Right lobe of liver (tissue), 6 donors: ENCODE measurements around the gene SCN3A. TPM values are rescaled to one million over a fixed set of nuclear protein-coding genes. Genes with fewer than 3 reads are reported as not detected.

Experiments used
- ATAC-seq, 4 donors: fragments of 200-7000 bp; cut with Tn5 transposase; one replicate each; pipeline ENCODE4 v1.9.1; 2020; ENCODE audit warnings: mild to moderate bottlenecking in 4 of 4, moderate library complexity in 4 of 4
- DNase-seq, 3 donors: peaks; one replicate each; pipeline ENCODE4 v3.0.0-alpha.2; 2020
- H3K27ac ChIP-seq, 3 donors: fragments of 200-600 bp; one replicate each; pipeline ENCODE4 v1.8.0; 2022
- H3K27me3 ChIP-seq, 2 donors: fragments of 200-600 bp; one replicate each; pipeline ENCODE4 v1.8.0; 2022
- H3K36me3 ChIP-seq, 4 donors: fragments of 200-600 bp; sonication (generic) in 1 of 4; one replicate each; pipeline versions ENCODE4 v1.5.1 to v1.8.0; 2017 to 2022; ENCODE audit warnings: control low read depth in 1 of 4
- H3K4me1 ChIP-seq, 4 donors: fragments of 200-600 bp; sonication (generic) in 1 of 4; one replicate each; pipeline versions ENCODE4 v1.5.1 to v1.8.0; 2017 to 2022; ENCODE audit warnings: control low read depth in 1 of 4
- H3K4me3 ChIP-seq, 3 donors: fragments of 200-600 bp; one replicate each; pipeline ENCODE4 v1.8.0; 2022
- H3K9me3 ChIP-seq, 4 donors: fragments of 200-600 bp; sonication (generic) in 1 of 4; one replicate each; pipeline versions ENCODE4 v1.5.1 to v1.8.0; 2017 to 2022; ENCODE audit warnings: control low read depth in 1 of 4
- POLR2A ChIP-seq: fragments of 450-650 bp; IDR thresholded peaks from one replicate; pipeline ENCODE4 v1.6.1; 2017; ENCODE audit warnings: antibody characterized with exemption, mild to moderate bottlenecking
- WGBS: methylation state at CpG from one replicate; pipeline ENCODE4 v1.1.6; 2018; ENCODE audit warnings: low coverage, low lambda C conversion rate; ENCODE audit not compliant: insufficient coverage; ENCODE audit errors: missing lambda C conversion rate; 5-methylcytosine and 5-hydroxymethylcytosine counted together
- intact Hi-C, 2 donors: fragments of 100-400 bp; cut with DNase I; formaldehyde crosslinking; loops; one replicate each; pipeline versions ENCODE4 v1.11.2 to v1.14.1; 2022
- total RNA-seq, 6 experiments: library from RNA; depleted of rRNA in 2 of 6; stranded (reverse); fragments of >200 nt in 2 of 6; fragmentation: NEBNext Ultra II Directional in 3 of 6; extraction: Animal tissue kit (Norgen Biotek cat#: 25700) in 3 of 6; gene quantifications; one replicate each; pipeline versions ENCODE4 v1.1.0 to v1.2.4, GENCODE V29; 2016 to 2023
- TF ChIP-seq, protein P1 (sequence below), 4 donors: fragments of 200-600 bp in 3 of 4; fragments of 450-650 bp in 1 of 4; IDR thresholded peaks; one replicate each; pipeline versions ENCODE4 v1.5.1 to v1.8.0; 2016 to 2022; ENCODE audit warnings: antibody characterized with exemption in 4 of 4, mild to moderate bottlenecking in 2 of 4
- donor health status: DM: no; HTN: yes; CAD: no.
- donor health status: DM: no; HTN: no; CAD: no.
- donor health status: DM: no; HTN: no; CAD: no.
- donor health status: DM: no; HTN: yes; CAD: no.
- donor health status: DM: no; HTN: yes; CAD: no.

Gene SCN3A
- total RNA-seq, 6 experiments from 2014 or later: 0.02 to 0.17 (median 0.06) TPM; not detected in 3

DNA sequence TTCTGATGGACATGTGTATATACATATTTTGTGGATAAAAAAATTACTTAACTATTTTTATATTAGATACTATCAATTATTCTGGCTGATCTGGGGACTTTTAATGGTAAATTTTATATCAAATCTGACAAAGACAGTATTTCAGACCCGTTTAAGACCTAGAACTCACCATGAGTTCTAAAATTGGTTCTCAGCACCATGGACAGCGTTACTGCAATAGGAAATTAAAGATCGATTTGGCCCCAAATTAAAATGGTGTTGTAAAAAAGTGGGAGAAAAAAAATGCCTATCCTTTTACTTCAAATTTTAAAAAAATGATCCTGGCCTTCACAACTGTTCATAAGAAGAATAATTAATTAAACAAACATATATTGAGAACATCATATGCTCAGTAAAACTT, 34.4 kb upstream of the SCN3A start:
- intact Hi-C loops: no loop called here
- ATAC-seq (peak in 2 of 4 donors; percentile 30 to 45), DNase-seq (no peak)
- Histone ChIP-seq H3K36me3 (no peaks in the 10 kb centered on the region), H3K27ac (no peak overlapping the region), H3K27me3 (no peaks in the 10 kb centered on the region), H3K9me3 (no peaks in the 10 kb centered on the region), H3K4me3 (no peak overlapping the region), H3K4me1 (no peaks in the 10 kb centered on the region)
- TF ChIP-seq POLR2A: no peak
- TF ChIP-seq, protein P1, sequence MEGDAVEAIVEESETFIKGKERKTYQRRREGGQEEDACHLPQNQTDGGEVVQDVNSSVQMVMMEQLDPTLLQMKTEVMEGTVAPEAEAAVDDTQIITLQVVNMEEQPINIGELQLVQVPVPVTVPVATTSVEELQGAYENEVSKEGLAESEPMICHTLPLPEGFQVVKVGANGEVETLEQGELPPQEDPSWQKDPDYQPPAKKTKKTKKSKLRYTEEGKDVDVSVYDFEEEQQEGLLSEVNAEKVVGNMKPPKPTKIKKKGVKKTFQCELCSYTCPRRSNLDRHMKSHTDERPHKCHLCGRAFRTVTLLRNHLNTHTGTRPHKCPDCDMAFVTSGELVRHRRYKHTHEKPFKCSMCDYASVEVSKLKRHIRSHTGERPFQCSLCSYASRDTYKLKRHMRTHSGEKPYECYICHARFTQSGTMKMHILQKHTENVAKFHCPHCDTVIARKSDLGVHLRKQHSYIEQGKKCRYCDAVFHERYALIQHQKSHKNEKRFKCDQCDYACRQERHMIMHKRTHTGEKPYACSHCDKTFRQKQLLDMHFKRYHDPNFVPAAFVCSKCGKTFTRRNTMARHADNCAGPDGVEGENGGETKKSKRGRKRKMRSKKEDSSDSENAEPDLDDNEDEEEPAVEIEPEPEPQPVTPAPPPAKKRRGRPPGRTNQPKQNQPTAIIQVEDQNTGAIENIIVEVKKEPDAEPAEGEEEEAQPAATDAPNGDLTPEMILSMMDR (IDR thresholded peaks at IDR 0.05): no peak
- 7% methylated on average over 3 of the region's 3 CpGs for WGBS

DNA sequence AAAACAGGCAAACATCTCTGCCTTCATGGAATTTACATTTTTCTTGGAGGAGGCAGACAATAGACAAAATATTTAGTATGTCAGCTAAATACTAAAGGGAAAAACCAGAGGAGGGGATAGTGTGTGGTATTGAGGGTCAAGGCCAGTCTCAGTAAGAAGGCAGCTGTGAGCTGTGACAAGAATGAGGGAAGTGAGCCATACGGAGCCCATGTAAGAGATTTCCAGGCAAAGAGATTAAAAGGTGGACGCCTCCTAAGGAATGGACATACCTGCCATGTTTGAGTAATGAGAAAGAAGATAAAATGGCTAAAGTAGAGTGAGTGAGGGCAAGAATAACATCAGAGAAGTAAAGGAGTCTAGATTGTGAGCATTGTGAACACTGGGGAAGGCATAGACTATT, 33.2 kb upstream of the SCN3A start:
- H3K27ac ChIP-seq: no peak overlapping the region
- DNase-seq: no peak
- intact Hi-C loops: no loop called here
- H3K9me3 ChIP-seq: no peaks in the 10 kb centered on the region
- H3K4me3 ChIP-seq: no peak overlapping the region
- WGBS: 24% methylated on average over 2 of the region's 2 CpGs
- no peak for ATAC-seq
- H3K4me1 ChIP-seq: no peaks in the 10 kb centered on the region
- no peak for TF ChIP-seq POLR2A
- TF ChIP-seq, protein P1 (IDR thresholded peaks at IDR 0.05): no peak
- H3K27me3 ChIP-seq: no peaks in the 10 kb centered on the region
- H3K36me3 ChIP-seq: no peaks in the 10 kb centered on the region

DNA sequence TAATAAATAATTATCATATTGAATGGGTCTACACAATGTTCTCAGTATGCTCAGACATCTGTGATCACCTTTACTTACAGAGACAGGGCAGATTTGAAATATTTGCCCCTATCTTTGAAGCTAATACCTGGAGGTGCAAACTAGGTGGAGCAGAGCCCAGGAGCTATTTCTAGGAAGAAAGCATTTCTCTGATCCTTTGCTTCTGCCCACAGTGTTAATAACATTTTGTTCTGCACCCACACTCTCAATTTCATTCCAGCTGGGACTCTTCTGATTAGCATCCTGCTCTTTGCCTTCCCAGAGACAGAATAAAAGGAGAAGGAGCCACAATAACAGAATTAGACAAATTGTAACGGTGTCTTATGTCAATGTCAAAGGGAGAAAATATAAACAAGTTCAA, 23.7 kb upstream of the SCN3A start:
- H3K9me3 ChIP-seq: no peaks in the 10 kb centered on the region
- no peaks in the 10 kb centered on the region for H3K4me1 ChIP-seq
- H3K27ac ChIP-seq: no peak overlapping the region
- DNase-seq (no peak), ATAC-seq (no peak)
- no peaks in the 10 kb centered on the region for H3K27me3 ChIP-seq
- intact Hi-C loops: no loop called here
- TF ChIP-seq POLR2A: no peak
- TF ChIP-seq, protein P1 (IDR thresholded peaks at IDR 0.05): no peak
- WGBS: 69% methylated on average over 1 of the region's 1 CpG
- no peak overlapping the region for H3K4me3 ChIP-seq
- H3K36me3 ChIP-seq: no peaks in the 10 kb centered on the region

DNA sequence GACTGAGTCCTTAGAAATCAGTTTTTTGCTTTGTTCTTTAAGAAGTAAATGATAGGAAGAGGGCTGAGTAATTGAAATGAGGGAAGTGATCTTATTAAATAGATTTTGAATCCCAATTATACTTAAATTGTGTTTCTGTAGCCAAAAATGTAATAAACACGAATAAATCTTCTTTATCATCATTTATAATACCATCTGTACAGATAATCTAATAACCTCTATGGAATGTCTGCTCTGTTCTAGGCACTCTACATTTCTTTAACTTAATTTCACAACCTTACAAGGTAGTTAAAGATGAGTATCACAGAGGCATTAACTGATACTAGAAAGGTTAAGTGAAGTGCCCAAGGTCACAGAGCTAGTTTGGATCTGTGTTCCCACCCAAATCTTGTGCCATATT, 21.1 kb upstream of the SCN3A start:
- ATAC-seq: no peak
- TF ChIP-seq, protein P1 (IDR thresholded peaks at IDR 0.05): no peak
- no peak for TF ChIP-seq POLR2A
- 52% methylated on average over 1 of the region's 1 CpG for WGBS
- H3K36me3 ChIP-seq: no peaks in the 10 kb centered on the region
- DNase-seq: no peak
- H3K9me3 ChIP-seq: no peaks in the 10 kb centered on the region
- H3K27ac ChIP-seq: no peak overlapping the region
- intact Hi-C loops: no loop called here
- no peaks in the 10 kb centered on the region for H3K27me3 ChIP-seq
- no peak overlapping the region for H3K4me3 ChIP-seq
- no peaks in the 10 kb centered on the region for H3K4me1 ChIP-seq

DNA sequence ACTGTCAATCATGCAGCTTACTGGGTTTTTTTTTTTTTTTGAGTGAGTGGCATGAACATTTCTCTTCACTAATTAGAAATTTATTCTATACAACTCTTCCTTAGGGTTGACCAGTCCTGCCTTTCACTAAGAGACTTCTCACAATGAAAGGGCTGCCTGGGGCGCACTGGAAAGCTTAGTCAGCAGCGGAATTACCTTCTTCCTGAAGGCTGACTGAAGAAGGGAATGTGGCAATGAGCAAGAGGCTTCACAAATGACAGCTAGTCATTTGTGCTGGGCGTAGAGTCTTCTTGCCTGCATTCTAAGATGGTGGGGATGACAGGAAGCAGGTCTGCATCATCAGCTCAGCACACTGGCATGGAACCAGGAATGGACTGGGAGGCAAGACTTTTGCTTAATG, 15.6 kb upstream of the SCN3A start:
- H3K27ac ChIP-seq: no peak overlapping the region
- TF ChIP-seq, protein P1 (IDR thresholded peaks at IDR 0.05): no peak
- no peak for TF ChIP-seq POLR2A
- DNase-seq (no peak), ATAC-seq (no peak)
- no peak overlapping the region for H3K4me3 ChIP-seq
- H3K4me1 ChIP-seq: no peaks in the 10 kb centered on the region
- intact Hi-C loops: no loop called here
- WGBS: 59% methylated on average over 3 of the region's 3 CpGs
- no peaks in the 10 kb centered on the region for H3K9me3 ChIP-seq
- no peaks in the 10 kb centered on the region for H3K27me3 ChIP-seq
- H3K36me3 ChIP-seq: no peaks in the 10 kb centered on the region
